ENCODE measurements around the gene ARPC2.

ARPC2 gene

GRCh38 chr2:218280260-218280870 lies 63.4 kb downstream of the ARPC2 start:
- no peak for DNase-seq (ENCODE audit: low spot score in 2 of 2)
- Mint-ChIP-seq H3K9me3 (no peaks in the 10 kb centered on the region), H3K4me1 (peaks cover 64% of the 10 kb centered on the region), H3K36me3 (peaks cover 93% of the 10 kb centered on the region), H3K27ac (peak overlapping the region; percentile 89), H3K4me3 (no peak overlapping the region)
- no peak for ATAC-seq

DNA sequence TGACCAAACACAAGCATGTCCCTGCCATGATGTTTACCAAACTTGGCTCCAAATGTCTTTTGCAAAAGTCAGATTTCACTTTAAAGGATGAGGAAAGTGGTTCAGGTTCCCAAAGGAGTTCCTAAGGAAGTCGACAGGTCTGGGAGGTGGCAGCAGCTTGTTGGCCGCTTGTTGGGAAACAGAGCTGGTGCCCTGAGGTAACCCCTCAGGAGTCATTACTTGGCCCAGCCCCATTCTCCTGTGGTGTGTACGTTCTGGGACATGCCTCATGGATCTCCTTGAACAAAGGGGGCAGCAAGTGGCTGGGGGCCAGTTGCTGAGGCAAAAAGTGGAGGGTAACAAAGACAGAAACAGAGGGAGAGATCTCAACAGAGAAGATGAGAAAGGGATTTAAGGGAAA lies 64.5 kb downstream of the ARPC2 start:
- Mint-ChIP-seq H3K27ac (peak overlapping the region; percentile 99), H3K36me3 (peaks cover 90% of the 10 kb centered on the region), H3K4me1 (peaks cover 74% of the 10 kb centered on the region), H3K9me3 (no peaks in the 10 kb centered on the region), H3K4me3 (no peak overlapping the region)
- DNase-seq (ENCODE audit: low spot score in 2 of 2) (no peak), ATAC-seq (no peak)

DNA sequence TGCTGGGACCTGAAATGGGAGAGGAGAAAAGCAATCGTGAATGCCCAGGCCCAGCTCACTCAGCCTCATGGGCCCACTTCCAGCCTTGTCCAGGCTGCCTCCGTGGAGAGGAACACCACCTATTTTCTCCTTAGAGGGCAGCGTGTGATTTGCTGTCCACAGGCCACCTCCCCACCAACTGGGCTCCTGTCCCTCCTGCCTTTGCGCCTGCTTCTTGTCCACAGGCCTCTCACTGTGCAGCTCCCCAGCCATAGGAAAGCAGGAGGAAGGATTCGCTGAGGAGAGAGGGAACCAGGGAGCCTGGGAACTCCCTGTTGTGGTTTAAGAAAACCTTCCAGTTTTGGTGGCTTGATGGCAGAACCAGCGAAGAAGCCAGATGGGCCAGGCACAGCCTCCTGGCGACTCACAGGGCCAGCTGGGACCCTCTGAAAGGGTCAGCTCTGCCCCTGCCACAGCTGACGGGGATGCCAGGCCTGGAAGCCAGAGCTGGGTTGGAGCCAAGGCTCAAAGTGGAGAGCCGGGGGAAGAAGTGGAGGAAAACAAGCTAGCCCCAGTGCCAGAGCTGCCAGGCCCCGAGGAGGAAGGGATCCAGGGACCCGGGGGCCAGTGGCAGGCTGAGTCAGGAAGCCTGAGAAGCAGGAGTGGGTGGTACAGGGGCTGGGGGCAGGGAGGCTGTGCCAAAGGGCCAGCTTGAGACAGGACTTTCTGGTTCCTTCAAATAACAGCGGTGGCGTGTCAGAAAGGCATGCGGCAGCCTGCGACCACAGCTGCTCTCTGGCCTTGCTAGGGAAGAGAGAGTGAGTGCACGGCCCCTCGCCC lies 65.4 kb downstream of the ARPC2 start:
- no peak for DNase-seq (ENCODE audit: low spot score in 2 of 2)
- no peak for ATAC-seq
- H3K4me1 Mint-ChIP-seq, result peaks cover 74% of the 10 kb centered on the region
- H3K36me3 Mint-ChIP-seq, result peaks cover 90% of the 10 kb centered on the region
- peak overlapping the region; percentile 99 for H3K27ac Mint-ChIP-seq
- no peak overlapping the region for H3K4me3 Mint-ChIP-seq
- H3K9me3 Mint-ChIP-seq, result no peaks in the 10 kb centered on the region

GRCh38 chr2:218284106-218284811 lies 67.3 kb downstream of the ARPC2 start:
- H3K4me1 Mint-ChIP-seq, result peaks cover 88% of the 10 kb centered on the region

DNA sequence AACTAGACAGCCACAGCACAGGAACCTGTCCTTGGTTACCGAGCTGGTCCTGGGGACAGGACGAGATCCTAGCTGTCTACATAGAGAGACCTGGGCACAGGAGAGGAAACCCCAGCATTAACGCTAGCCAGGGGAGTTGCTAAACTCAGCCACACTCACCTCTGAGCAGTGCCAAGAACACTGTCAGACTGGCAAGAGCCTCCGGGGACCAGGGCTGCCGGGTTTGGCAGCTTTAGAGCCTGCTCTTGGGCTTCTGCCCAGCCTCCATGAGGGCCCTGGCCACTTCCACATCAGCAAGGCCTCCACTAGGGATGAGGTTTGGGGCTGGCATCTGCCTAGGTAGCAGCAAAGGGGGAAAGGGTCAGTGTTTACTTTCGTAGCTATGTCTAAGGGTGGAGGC lies 68.6 kb downstream of the ARPC2 start:
- DNase-seq (ENCODE audit: low spot score in 2 of 2) (no peak), ATAC-seq (no peak)
- Mint-ChIP-seq H3K4me3 (peak overlapping the region; percentile 89), H3K4me1 (peaks cover 91% of the 10 kb centered on the region), H3K36me3 (peaks cover 71% of the 10 kb centered on the region), H3K9me3 (no peaks in the 10 kb centered on the region), H3K27ac (peak overlapping the region; percentile 99)

More at GRCh38 chr2:218284106-218284811, 67.3 kb downstream of the ARPC2 start:
- peak overlapping the region; percentile 99 for H3K27ac Mint-ChIP-seq
- H3K36me3 Mint-ChIP-seq, result peaks cover 84% of the 10 kb centered on the region
- H3K9me3 Mint-ChIP-seq, result no peaks in the 10 kb centered on the region
- DNase-seq (ENCODE audit: low spot score in 2 of 2), result peak; percentile 60 to 86
- H3K4me3 Mint-ChIP-seq, result peak overlapping the region; percentile 89
- peak; percentile 75 for ATAC-seq

GRCh38 chr2:218286570-218287459 lies 69.8 kb downstream of the ARPC2 start:
- peaks cover 59% of the 10 kb centered on the region for H3K36me3 Mint-ChIP-seq
- H3K9me3 Mint-ChIP-seq, result no peaks in the 10 kb centered on the region
- H3K4me3 Mint-ChIP-seq, result peak overlapping the region; percentile 89
- ATAC-seq (peak; percentile 85), DNase-seq (ENCODE audit: low spot score in 2 of 2) (peak; percentile 62 to 90)
- peaks cover 94% of the 10 kb centered on the region for H3K4me1 Mint-ChIP-seq
- H3K27ac Mint-ChIP-seq, result peak overlapping the region; percentile 99

- DNase-seq (ENCODE audit: low spot score in 2 of 2) (no peak), ATAC-seq (no peak)
- H3K27ac Mint-ChIP-seq, result peak overlapping the region; percentile 99
- no peaks in the 10 kb centered on the region for H3K9me3 Mint-ChIP-seq
- peak overlapping the region; percentile 88 for H3K4me3 Mint-ChIP-seq
- peaks cover 75% of the 10 kb centered on the region for H3K4me1 Mint-ChIP-seq
- peaks cover 37% of the 10 kb centered on the region for H3K36me3 Mint-ChIP-seq
Observed at GRCh38 chr2:218289639-218290315, 72.8 kb downstream of the ARPC2 start.

DNA sequence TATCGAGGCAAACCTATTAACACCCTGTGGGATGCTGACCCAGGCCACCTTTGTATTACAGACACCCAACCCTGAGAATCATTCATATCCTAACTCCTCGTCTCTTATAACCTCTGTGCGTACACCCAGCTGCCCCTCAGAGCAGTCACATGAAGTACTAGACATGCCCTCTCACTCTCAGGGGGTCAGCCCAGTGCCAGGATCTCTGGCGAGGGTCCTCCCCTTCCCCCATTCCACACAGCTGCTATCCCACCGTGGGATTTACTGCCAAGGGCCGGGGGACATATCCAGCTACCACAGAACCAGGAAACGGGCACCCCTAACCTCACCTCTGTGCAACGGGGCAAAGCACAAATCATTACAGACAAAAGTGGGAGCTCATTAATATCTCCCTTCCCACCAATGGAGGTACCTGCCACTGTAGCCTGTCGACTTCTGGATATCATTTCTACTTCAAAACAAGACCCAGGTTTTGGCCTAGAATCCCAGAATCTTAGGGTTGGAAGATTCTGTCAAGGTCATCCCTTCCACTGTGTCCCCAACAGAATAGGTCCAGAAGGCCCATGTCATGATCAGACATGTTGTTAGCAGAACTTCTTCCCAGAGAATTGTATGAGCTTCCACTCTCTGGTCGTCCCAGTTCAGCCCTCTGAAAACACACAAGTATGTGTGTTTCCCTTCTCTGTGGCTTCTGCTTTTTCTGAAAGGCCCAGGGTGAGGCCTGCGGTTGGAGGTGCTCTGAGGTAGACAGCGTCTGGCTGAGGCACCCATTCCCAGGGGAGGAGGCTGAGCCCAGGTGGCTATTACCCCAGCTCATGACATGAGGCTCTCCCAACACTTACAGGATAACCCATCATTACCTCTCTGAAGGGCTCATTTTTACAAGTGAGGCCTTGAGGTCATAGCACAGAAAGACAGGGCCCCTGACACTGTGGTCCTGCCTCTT lies 73.6 kb downstream of the ARPC2 start:
- peak overlapping the region; percentile 99 for H3K27ac Mint-ChIP-seq

GRCh38 chr2:218291318-218292047 lies 74.5 kb downstream of the ARPC2 start:
- Mint-ChIP-seq H3K9me3 (no peaks in the 10 kb centered on the region), H3K4me1 (peaks cover 62% of the 10 kb centered on the region), H3K27ac (peak overlapping the region; percentile 99), H3K36me3 (peaks cover 22% of the 10 kb centered on the region), H3K4me3 (peak overlapping the region; percentile 88)
- no peak for ATAC-seq
- no peak for DNase-seq (ENCODE audit: low spot score in 2 of 2)

More for the DNA sequence above, 73.6 kb downstream of the ARPC2 start:
- peaks cover 71% of the 10 kb centered on the region for H3K4me1 Mint-ChIP-seq
- peak overlapping the region; percentile 88 for H3K4me3 Mint-ChIP-seq
- DNase-seq (ENCODE audit: low spot score in 2 of 2) (peak in 1 of 2 donors; percentile 66), ATAC-seq (no peak)
- H3K36me3 Mint-ChIP-seq, result peaks cover 28% of the 10 kb centered on the region
- no peaks in the 10 kb centered on the region for H3K9me3 Mint-ChIP-seq

GRCh38 chr2:218292048-218293014 lies 75.3 kb downstream of the ARPC2 start, which contains the start of gene TMBIM1:
TMBIM1 (minus strand) TSS chr2:218292503; CDS start chr2:218282141, 10,362 bp downstream.
- Mint-ChIP-seq H3K9me3 (no peaks in the 10 kb centered on the region), H3K4me3 (peak within 1 kb of the TSS; percentile 88), H3K4me1 (peaks cover 53% of the 10 kb centered on the region), H3K36me3 (peaks cover 14% of the 10 kb centered on the region), H3K27ac (peak within 1 kb of the TSS; percentile 99)
- DNase-seq (ENCODE audit: low spot score in 2 of 2) (peak; percentile 87 to 90), ATAC-seq (peak; percentile 94)

DNA sequence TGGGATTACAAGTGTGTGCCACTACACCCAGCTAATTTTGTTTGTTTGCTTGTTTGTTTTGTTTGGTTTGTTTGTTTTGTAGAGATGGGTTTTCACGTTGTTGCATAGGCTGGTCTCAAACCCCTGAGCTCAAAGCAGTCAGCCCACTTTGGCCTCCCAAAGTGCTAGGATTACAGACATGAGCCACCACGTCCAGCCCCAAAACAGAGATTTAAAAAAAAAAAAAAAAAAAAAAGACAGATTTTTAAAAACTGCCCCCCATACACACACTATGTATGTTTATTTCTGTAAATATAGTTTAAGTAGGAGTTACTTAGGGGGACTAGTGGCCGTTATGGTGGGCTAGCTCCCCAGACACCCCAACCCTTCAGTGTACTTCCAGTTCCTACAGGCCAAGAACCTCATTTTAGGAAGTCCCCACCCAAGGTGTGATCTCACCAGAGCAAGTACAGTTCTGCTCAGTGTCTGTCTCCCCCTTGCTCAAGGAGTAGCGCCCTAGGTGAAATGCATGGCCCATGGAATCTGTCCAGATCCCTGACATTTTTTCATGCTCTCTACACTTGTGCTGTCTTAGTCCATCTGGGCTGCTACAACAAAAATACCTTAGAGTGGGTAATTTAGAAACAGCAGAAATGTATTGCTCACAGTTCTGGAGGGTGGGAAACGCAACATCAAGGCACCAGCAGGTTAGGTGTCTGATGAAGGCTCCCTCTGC lies 76.9 kb downstream of the ARPC2 start:
- DNase-seq (ENCODE audit: low spot score in 2 of 2) (no peak), ATAC-seq (no peak)
- Mint-ChIP-seq H3K4me1 (peaks cover 39% of the 10 kb centered on the region), H3K4me3 (peak overlapping the region; percentile 88), H3K36me3 (peaks cover 5% of the 10 kb centered on the region), H3K27ac (no peak overlapping the region), H3K9me3 (no peaks in the 10 kb centered on the region)
